H1 (cell line): ENCODE results near the gene MAPKAP1. TPM values are rescaled to one million over a fixed set of nuclear protein-coding genes. Genes with fewer than 3 reads are reported as not detected.

Experiments used
- CTCF ChIA-PET: fragments of 300-600 bp; sonication (Branson Sonifier 250); formaldehyde crosslinking; loops from one replicate; lab custom pipeline; 2021; ENCODE audit not compliant: partially characterized antibody; lab: Charles Lee
- POLR2A ChIA-PET: fragments of 300-600 bp; sonication (Branson Sonifier 250); formaldehyde crosslinking; loops from one replicate; lab custom pipeline; 2021; ENCODE audit warnings: inconsistent platforms; ENCODE audit not compliant: partially characterized antibody; lab: Charles Lee
- DNase-seq, 2 experiments: peaks; one replicate each; pipeline versions ENCODE4 v3.0.0 to v3.0.0-alpha.2; 2010 to 2022; ENCODE audit warnings: low spot score in 2 of 2, low read depth in 1 of 2, mixed read lengths in 1 of 2
- FAIRE-seq: peaks from 2 replicates; lab custom pipeline; 2011; peaks lifted over from hg19 to GRCh38; lab: Jason Lieb, UNC
- H2AFZ ChIP-seq: 2 replicates; pipeline ENCODE4 v1.8.1; 2012; ENCODE audit warnings: low read length, inconsistent platforms
- H2AK5ac ChIP-seq: 2 replicates; pipeline ENCODE4 v1.6.1; 2013; ENCODE audit warnings: low read depth, low read length
- H2BK120ac ChIP-seq: replicated peaks from 2 replicates; pipeline ENCODE3; 2013; ENCODE audit warnings: low read depth, low read length, inconsistent platforms
- H2BK12ac ChIP-seq: 2 replicates; pipeline ENCODE4 v1.6.1; 2013; ENCODE audit warnings: low read depth, low read length
- H2BK15ac ChIP-seq: 2 replicates; pipeline ENCODE4 v1.6.1; 2013; ENCODE audit warnings: low read length
- H2BK20ac ChIP-seq: 2 replicates; pipeline ENCODE4 v1.6.1; 2013; ENCODE audit warnings: low read length
- H2BK5ac ChIP-seq: 2 replicates; pipeline ENCODE4 v1.6.1; 2013; ENCODE audit warnings: low read depth, low read length
- H3K14ac ChIP-seq: 2 replicates; pipeline ENCODE4 v1.6.1; 2013; ENCODE audit warnings: inconsistent platforms; ENCODE audit not compliant: insufficient read length
- H3K18ac ChIP-seq: 2 replicates; pipeline ENCODE4 v1.6.1; 2013; ENCODE audit warnings: low read length; ENCODE audit errors: extremely low read depth
- H3K23ac ChIP-seq: 2 replicates; pipeline ENCODE4 v1.6.1; 2013; ENCODE audit warnings: inconsistent platforms; ENCODE audit not compliant: insufficient read length
- H3K23me2 ChIP-seq: 2 replicates; pipeline ENCODE4 v1.6.1; 2013; ENCODE audit warnings: low read depth, low read length
- H3K27ac ChIP-seq: 2 replicates; pipeline ENCODE4 v1.6.1; 2011; ENCODE audit warnings: low read depth, low read length, inconsistent platforms
- H3K27me3 ChIP-seq, 4 experiments: replicated peaks in 1 of 4; 1 replicate in 1 of 4; 2 replicates in 3 of 4; pipeline versions ENCODE4 v1.6.1 to v1.8.1; 2011 to 2013; ENCODE audit warnings: low read length in 3 of 4, mild to moderate bottlenecking in 3 of 4, inconsistent platforms in 2 of 4, mixed read lengths in 2 of 4, moderate library complexity in 1 of 4; ENCODE audit not compliant: control insufficient read depth in 3 of 4, insufficient read depth in 3 of 4; ENCODE audit errors: extremely low read depth in 1 of 4
- H3K36me3 ChIP-seq, 4 experiments: 2 replicates each; pipeline versions ENCODE4 v1.6.1 to v1.8.1; 2011 to 2013; ENCODE audit warnings: mild to moderate bottlenecking in 4 of 4, low read length in 3 of 4, moderate library complexity in 2 of 4, control low read depth in 1 of 4, inconsistent platforms in 1 of 4; ENCODE audit not compliant: insufficient read depth in 4 of 4, control insufficient read depth in 2 of 4
- H3K4ac ChIP-seq: replicated peaks from 2 replicates; pipeline ENCODE3; 2013; ENCODE audit warnings: low read length, low read depth, mixed read lengths, inconsistent platforms; ENCODE audit not compliant: insufficient read length
- H3K4me1 ChIP-seq, 4 experiments: replicated peaks in 1 of 4; 1 replicate in 1 of 4; 2 replicates in 3 of 4; pipeline versions ENCODE4 v1.6.1 to v1.8.1; 2011 to 2013; ENCODE audit warnings: low read length in 3 of 4, inconsistent platforms in 2 of 4, mixed read lengths in 1 of 4; ENCODE audit not compliant: insufficient read depth in 4 of 4, control insufficient read depth in 3 of 4
- H3K4me2 ChIP-seq, 2 experiments: 2 replicates each; pipeline versions ENCODE4 v1.6.1 to v1.8.1; 2011 to 2013; ENCODE audit warnings: low read depth in 2 of 2, low read length in 2 of 2, control low read depth in 1 of 2, inconsistent platforms in 1 of 2, mild to moderate bottlenecking in 1 of 2; ENCODE audit not compliant: insufficient read depth in 1 of 2
- H3K4me3 ChIP-seq, 4 experiments: fragments of 200-600, 300-600 bp in 1 of 4; sonication (generic), shearing (Covaris generic), sonication (Bioruptor Twin) in 1 of 4; 2 replicates each; pipeline versions ENCODE4 v1.5.1 to v1.8.1; 2011 to 2016; ENCODE audit warnings: low read length in 4 of 4, low read depth in 3 of 4, control low read depth in 2 of 4, inconsistent platforms in 2 of 4, mild to moderate bottlenecking in 2 of 4, mixed read lengths in 1 of 4, moderate library complexity in 1 of 4; ENCODE audit not compliant: insufficient read depth in 2 of 4; ENCODE audit errors: extremely low read depth in 1 of 4
- H3K56ac ChIP-seq: replicated peaks from 2 replicates; pipeline ENCODE3; 2013; ENCODE audit warnings: low read depth, mild to moderate bottlenecking, mixed read lengths, low read length, inconsistent platforms; ENCODE audit not compliant: insufficient read length
- H3K79me1 ChIP-seq: 2 replicates; pipeline ENCODE4 v1.6.1; 2013; ENCODE audit warnings: low read depth, low read length, control low read depth
- H3K79me2 ChIP-seq, 2 experiments: 2 replicates each; pipeline versions ENCODE4 v1.6.1 to v1.8.1; 2012 to 2013; ENCODE audit warnings: low read length in 2 of 2, mild to moderate bottlenecking in 2 of 2, inconsistent platforms in 1 of 2; ENCODE audit not compliant: insufficient read depth in 2 of 2, control insufficient read depth in 1 of 2
- H3K9ac ChIP-seq, 4 experiments: replicated peaks in 1 of 4; 1 replicate in 1 of 4; 2 replicates in 3 of 4; pipeline versions ENCODE4 v1.6.1 to v1.8.1; 2011 to 2013; ENCODE audit warnings: low read depth in 3 of 4, low read length in 3 of 4, control low read depth in 2 of 4, mild to moderate bottlenecking in 2 of 4, moderate library complexity in 2 of 4, inconsistent platforms in 1 of 4; ENCODE audit errors: extremely low read depth in 1 of 4
- H3K9me3 ChIP-seq, 2 experiments: 2 replicates each; pipeline versions ENCODE4 v1.6.1 to v1.8.1; 2012 to 2013; ENCODE audit warnings: mild to moderate bottlenecking in 2 of 2, moderate library complexity in 2 of 2, control low read depth in 1 of 2, inconsistent platforms in 1 of 2, low read depth in 1 of 2, low read length in 1 of 2, mixed read lengths in 1 of 2; ENCODE audit not compliant: insufficient read depth in 2 of 2
- H4K20me1 ChIP-seq, 2 experiments: replicated peaks in 1 of 2; 2 replicates each; pipeline versions ENCODE3 to v1.8.1; 2011 to 2013; ENCODE audit warnings: inconsistent platforms in 2 of 2, low read length in 2 of 2, mild to moderate bottlenecking in 1 of 2; ENCODE audit not compliant: insufficient read depth in 2 of 2, control insufficient read depth in 1 of 2
- H4K5ac ChIP-seq: 2 replicates; pipeline ENCODE4 v1.6.1; 2013; ENCODE audit warnings: low read length, low read depth, mixed read lengths, inconsistent platforms; ENCODE audit not compliant: insufficient read length
- H4K8ac ChIP-seq: 2 replicates; pipeline ENCODE4 v1.8.0; 2013; ENCODE audit warnings: mild to moderate bottlenecking, moderate library complexity, low read length, inconsistent platforms; ENCODE audit not compliant: insufficient read depth; ENCODE audit errors: extremely low read depth
- H4K91ac ChIP-seq: replicated peaks from 2 replicates; pipeline ENCODE3; 2013; ENCODE audit warnings: low read length, mixed read lengths, inconsistent platforms; ENCODE audit not compliant: insufficient read length
- ASH2L ChIP-seq: fragments of 200-600, 300-600 bp; sonication (generic); IDR thresholded peaks from one replicate; pipeline ENCODE4 v1.7.1; 2017; ENCODE audit warnings: low read length
- BRCA1 ChIP-seq: IDR thresholded peaks from 2 replicates; pipeline ENCODE4 v1.6.1; 2012; ENCODE audit warnings: low read depth, low read length, improper control_type of control experiment
- CBX8 ChIP-seq: fragments of 300-800, 300-1000 bp; sonication (generic); IDR thresholded peaks from 2 replicates; pipeline ENCODE4 v1.7.1; 2016; ENCODE audit warnings: low read depth, low read length, borderline replicate concordance
- CHD1 ChIP-seq: IDR thresholded peaks from 2 replicates; pipeline ENCODE4 v1.6.1; 2012; ENCODE audit warnings: low read depth, low read length, improper control_type of control experiment
- EP300 ChIP-seq, 2 experiments: IDR thresholded peaks; 1 replicate in 1 of 2; 2 replicates in 1 of 2; pipeline ENCODE4 v1.6.1; 2011 to 2012; ENCODE audit warnings: low read depth in 2 of 2, low read length in 2 of 2, mild to moderate bottlenecking in 2 of 2, borderline replicate concordance in 1 of 2, inconsistent platforms in 1 of 2, moderate library complexity in 1 of 2
- GABPA ChIP-seq: IDR thresholded peaks from 2 replicates; pipeline ENCODE4 v1.6.1; 2011; ENCODE audit warnings: mild to moderate bottlenecking, low read length, moderate library complexity, borderline replicate concordance; ENCODE audit not compliant: insufficient read depth
- GTF2F1 ChIP-seq: IDR thresholded peaks from 2 replicates; pipeline ENCODE4 v1.6.1; 2012; ENCODE audit warnings: low read depth, low read length, improper control_type of control experiment, borderline replicate concordance
- POU5F1 ChIP-seq: IDR thresholded peaks from 2 replicates; pipeline ENCODE4 v1.6.1; 2011; ENCODE audit warnings: low read depth, mild to moderate bottlenecking, low read length, moderate library complexity
- RNF2 ChIP-seq: fragments of 200-900, 300-1000 bp; sonication (generic); IDR thresholded peaks from 2 replicates; pipeline ENCODE4 v1.7.1; 2016; ENCODE audit warnings: borderline replicate concordance, low read depth, mild to moderate bottlenecking, antibody characterized with exemption, low read length; ENCODE audit not compliant: poor library complexity, severe bottlenecking; ENCODE audit errors: missing control alignments
- RXRA ChIP-seq: IDR thresholded peaks from 2 replicates; pipeline ENCODE4 v1.6.1; 2011; ENCODE audit warnings: low read depth, mild to moderate bottlenecking, low read length, moderate library complexity; ENCODE audit not compliant: insufficient read depth
- SIX5 ChIP-seq: IDR thresholded peaks from 2 replicates; pipeline ENCODE4 v1.6.1; 2011; ENCODE audit warnings: mild to moderate bottlenecking, low read depth, low read length
- SRF ChIP-seq: IDR thresholded peaks from 2 replicates; pipeline ENCODE4 v1.6.1; 2011; ENCODE audit warnings: mild to moderate bottlenecking, low read depth, low read length, moderate library complexity
- TAF1 ChIP-seq: IDR thresholded peaks from 2 replicates; pipeline ENCODE4 v1.6.1; 2011; ENCODE audit warnings: mild to moderate bottlenecking, low read depth, low read length
- ZNF274 ChIP-seq: IDR thresholded peaks from 2 replicates; pipeline ENCODE4 v1.7.0; 2012; ENCODE audit warnings: low read length, borderline replicate concordance; ENCODE audit errors: extremely low read depth
- WGBS, 2 experiments: shearing (Covaris generic) in 1 of 2; methylation state at CpG; one replicate each; pipeline versions ENCODE4 v1.1.6 to v1.1.7; 2013 to 2015; ENCODE audit warnings: low lambda C conversion rate in 2 of 2, mixed read lengths in 2 of 2, inconsistent platforms in 1 of 2, low coverage in 1 of 2, missing lambda C conversion rate in 1 of 2; ENCODE audit not compliant: insufficient replicate concordance in 2 of 2, insufficient coverage in 1 of 2, insufficient read length in 1 of 2; ENCODE audit errors: extremely low coverage in 1 of 2, missing lambda C conversion rate in 1 of 2; 5-methylcytosine and 5-hydroxymethylcytosine counted together
- polyA plus RNA-seq, 7 experiments: library from polyadenylated mRNA; depleted of rRNA in 3 of 7; stranded (reverse) in 5 of 7; unstranded in 2 of 7; fragments of >200 nt in 5 of 7; fragments of 200-250 nt in 2 of 7; gene quantifications; 1 replicate in 5 of 7; 2 replicates in 1 of 7; 4 replicates in 1 of 7; pipeline versions ENCODE4 v1.2.1 to v1.2.3, GENCODE V29; 2011 to 2013; ENCODE audit warnings: missing spikeins in 2 of 7, mixed read lengths in 2 of 7
- total RNA-seq: library from RNA; stranded (reverse); fragmentation: NEBNext Ultra II Directional; extraction: Animal tissue kit (Norgen Biotek cat#: 25700); gene quantifications from 2 replicates; pipeline ENCODE4 v1.2.1, GENCODE V29; 2021

MAPKAP1 gene
- total and polyA plus RNA-seq, 2 of the 8 experiments (the other 6 are each of a cell fraction or from before 2014, with no cell fraction given): 79.2 to 140 TPM

DNA sequence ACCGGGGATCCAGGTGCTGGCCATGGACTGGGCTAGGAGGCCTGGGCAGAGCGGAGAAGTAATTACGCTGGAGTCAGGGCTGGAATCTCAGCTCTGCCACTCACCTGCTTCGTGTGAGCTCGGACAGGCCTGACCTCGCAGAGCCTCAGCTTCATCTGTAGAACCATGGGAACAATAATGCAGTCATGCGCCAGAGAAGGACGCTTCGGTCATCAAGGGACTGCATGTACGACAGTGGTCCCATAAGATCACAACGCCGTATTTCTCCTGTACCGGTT lies 300.3 kb downstream of the MAPKAP1 start:
- ChIA-PET POLR2A (interaction anchor here (0.6 kb wide), 1 partner anchor 821 kb away, joined by 3 read pairs; no protein-coding TSS in a partner anchor), CTCF (interaction anchor here (0.7 to 3.9 kb wide), 15 partner anchors 8 to 992 kb away, joined by 3 to 14 read pairs (median 5); no protein-coding TSS in a partner anchor)
- Histone ChIP-seq H3K27ac (no peak overlapping the region), H3K9ac (no peak overlapping the region), H3K56ac (no peak overlapping the region), H3K4me2 (no peak overlapping the region), H3K36me3 (no peaks in the 10 kb centered on the region), H3K9me3 (no peaks in the 10 kb centered on the region), H3K79me2 (no peaks in the 10 kb centered on the region), H4K5ac (no peak overlapping the region), H3K79me1 (no peaks in the 10 kb centered on the region), H3K14ac (no peak overlapping the region), H2AFZ (no peak overlapping the region), H4K8ac (no peak overlapping the region; the same call in 1 of the 2 replicates), H4K20me1 (peaks cover 0 to 8% of the 10 kb centered on the region in 2 experiments), H2BK15ac (no peak overlapping the region), H3K4ac (no peak overlapping the region), H2BK20ac (no peak overlapping the region), H4K91ac (no peak overlapping the region), H3K27me3 (peaks cover 0 to 13% (median 7%) of the 10 kb centered on the region in 4 experiments; a peak in 5 of 7 replicates), H3K23ac (no peak overlapping the region), H3K4me3 (no peak overlapping the region), H2BK120ac (no peak overlapping the region), H2AK5ac (no peak overlapping the region), H3K23me2 (peaks cover 11% of the 10 kb centered on the region; the same call in 1 of the 2 replicates), H3K18ac (no peak overlapping the region), H2BK12ac (no peak overlapping the region), H2BK5ac (no peak overlapping the region), H3K4me1 (peaks cover 0 to 2% (median 0%) of the 10 kb centered on the region in 4 experiments; a peak in 3 of 7 replicates)
- no peak for DNase-seq
- no peak for FAIRE-seq
- WGBS, 2 experiments: 88% methylated on average over 13 of the region's 13 CpGs; no CpG with 5 or more reads in 1 of the 2 experiments
- TF ChIP-seq RNF2: no peak
- no peak for TF ChIP-seq TAF1
- TF ChIP-seq CBX8: no peak
- no peak for TF ChIP-seq ZNF274
- TF ChIP-seq EP300 (IDR thresholded peaks at IDR 0.05; ENCODE audit: borderline replicate concordance in 1 of 2, low read depth in 2 of 2, low read length in 2 of 2): no peak
- no peak for TF ChIP-seq RXRA
- no peak for TF ChIP-seq SIX5
- no peak for TF ChIP-seq POU5F1
- no peak for TF ChIP-seq SRF
- TF ChIP-seq BRCA1: no peak
- no peak for TF ChIP-seq ASH2L
- TF ChIP-seq GTF2F1: no peak
- TF ChIP-seq GABPA: no peak
- no peak for TF ChIP-seq CHD1
